ENCODE results near the gene SEC24C.

GRCh38 chr10:73773152-73773879 lies 29.1 kb downstream of the SEC24C start:
- no peak for TF ChIP-seq EZH2 (IDR thresholded peaks at IDR 0.05; ENCODE audit: borderline replicate concordance)
- TF ChIP-seq, protein P1, sequence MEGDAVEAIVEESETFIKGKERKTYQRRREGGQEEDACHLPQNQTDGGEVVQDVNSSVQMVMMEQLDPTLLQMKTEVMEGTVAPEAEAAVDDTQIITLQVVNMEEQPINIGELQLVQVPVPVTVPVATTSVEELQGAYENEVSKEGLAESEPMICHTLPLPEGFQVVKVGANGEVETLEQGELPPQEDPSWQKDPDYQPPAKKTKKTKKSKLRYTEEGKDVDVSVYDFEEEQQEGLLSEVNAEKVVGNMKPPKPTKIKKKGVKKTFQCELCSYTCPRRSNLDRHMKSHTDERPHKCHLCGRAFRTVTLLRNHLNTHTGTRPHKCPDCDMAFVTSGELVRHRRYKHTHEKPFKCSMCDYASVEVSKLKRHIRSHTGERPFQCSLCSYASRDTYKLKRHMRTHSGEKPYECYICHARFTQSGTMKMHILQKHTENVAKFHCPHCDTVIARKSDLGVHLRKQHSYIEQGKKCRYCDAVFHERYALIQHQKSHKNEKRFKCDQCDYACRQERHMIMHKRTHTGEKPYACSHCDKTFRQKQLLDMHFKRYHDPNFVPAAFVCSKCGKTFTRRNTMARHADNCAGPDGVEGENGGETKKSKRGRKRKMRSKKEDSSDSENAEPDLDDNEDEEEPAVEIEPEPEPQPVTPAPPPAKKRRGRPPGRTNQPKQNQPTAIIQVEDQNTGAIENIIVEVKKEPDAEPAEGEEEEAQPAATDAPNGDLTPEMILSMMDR (IDR thresholded peaks at IDR 0.05; ENCODE audit: poor library complexity), result no peak
